ENCODE results near the gene KLHDC3. TPM values are rescaled to one million over a fixed set of nuclear protein-coding genes. Genes with fewer than 3 reads are reported as not detected.
A peak's percentile ranks its signal among the peaks of the same experiment; 100 is the strongest.

The KLHDC3 gene
- total and polyA plus RNA-seq, 2 of the 13 experiments (the other 11 are each of a cell fraction or from before 2014, with no cell fraction given): 78.3 to 91.5 TPM

GRCh38 chr6:43013843-43014433, at the start of gene KLHDC3, which contains the start of gene MEA1 (continued):
- TF ChIP-seq ZGPAT (CRISPR knock-in tag; IDR thresholded peaks at IDR 0.05) (peak; percentile 83; the same call in 1 of the 2 replicates), KDM6A (CRISPR knock-in tag; IDR thresholded peaks at IDR 0.05; ENCODE audit: low read depth) (no peak), ZNF441 (CRISPR knock-in tag; IDR thresholded peaks at IDR 0.05; ENCODE audit: borderline replicate concordance) (no peak; the same call in 1 of the 2 replicates), TRIM24 (CRISPR knock-in tag; IDR thresholded peaks at IDR 0.05) (no peak), RXRA (CRISPR knock-in tag; IDR thresholded peaks at IDR 0.05) (0 out of 2 replicates have a peak, but pooled peaks have one; percentile 15), EED (CRISPR knock-in tag; IDR thresholded peaks at IDR 0.05) (no peak), ZFP36 (IDR thresholded peaks at IDR 0.05; ENCODE audit: borderline replicate concordance, low read depth, low read length, partially characterized antibody) (no peak), ZNF30 (CRISPR knock-in tag; IDR thresholded peaks at IDR 0.05) (no peak), ZNF687 (CRISPR knock-in tag; IDR thresholded peaks at IDR 0.05) (peak; percentile 81), MYC (CRISPR knock-in tag; IDR thresholded peaks at IDR 0.05; ENCODE audit: borderline replicate concordance) (peak; percentile 91), DRAP1 (CRISPR knock-in tag; IDR thresholded peaks at IDR 0.05) (peak; percentile 99), HMGA1 (CRISPR knock-in tag; conservative IDR thresholded peaks at IDR 0.05) (no peak), ZNF549 (CRISPR knock-in tag; IDR thresholded peaks at IDR 0.05) (no peak), ZNF205 (CRISPR knock-in tag; IDR thresholded peaks at IDR 0.05) (no peak), NR1H2 (CRISPR knock-in tag; IDR thresholded peaks at IDR 0.05; ENCODE audit: borderline replicate concordance, low read depth) (no peak), NCOA2 (CRISPR knock-in tag; IDR thresholded peaks at IDR 0.05) (peak; percentile 23; the same call in 1 of the 2 replicates), ZNF629 (CRISPR knock-in tag; conservative IDR thresholded peaks at IDR 0.05) (no peak), ZNF24 (IDR thresholded peaks at IDR 0.05) (no peak), ZBTB43 (CRISPR knock-in tag; conservative IDR thresholded peaks at IDR 0.05) (no peak), ZNF333 (CRISPR knock-in tag; IDR thresholded peaks at IDR 0.05; ENCODE audit: borderline replicate concordance) (peak; percentile 13; the same call in 1 of the 2 replicates), PTBP1 (IDR thresholded peaks at IDR 0.05; ENCODE audit: low read depth, low read length, poor library complexity, severe bottlenecking) (no peak), AHR (CRISPR knock-in tag; IDR thresholded peaks at IDR 0.05) (no peak; the same call in 1 of the 2 replicates), POLR2A (IDR thresholded peaks at IDR 0.05; ENCODE audit: insufficient read depth in 1 of 2, low read depth in 2 of 2, low read length in 2 of 2) (peak in 1 of 2 experiments; percentile 68; a peak in 2 of 4 replicates)
